Aorta (tissue), 5 donors: ENCODE results near the gene ELAVL4. TPM values are rescaled to one million over a fixed set of nuclear protein-coding genes. Genes with fewer than 3 reads are reported as not detected.

ENCODE experiments used
- ATAC-seq: fragments of 200-7000 bp; cut with Tn5 transposase; one replicate; pipeline ENCODE4 v1.9.1; 2022; ENCODE audit warnings: moderate library complexity; ENCODE audit not compliant: low FRiP score
- DNase-seq, 2 donors: peaks; one replicate each; pipeline ENCODE4 v3.0.0-alpha.2; 2020
- H3K27ac ChIP-seq, 2 donors: one replicate each; pipeline ENCODE4 v1.5.1; 2013; ENCODE audit warnings: low read length in 2 of 2, mild to moderate bottlenecking in 2 of 2, moderate library complexity in 2 of 2, control low read depth in 1 of 2, inconsistent platforms in 1 of 2, low read depth in 1 of 2
- H3K27me3 ChIP-seq, 2 donors: one replicate each; pipeline ENCODE4 v1.6.1; 2013; ENCODE audit warnings: control low read depth in 1 of 2, low read length in 1 of 2, mild to moderate bottlenecking in 1 of 2, moderate library complexity in 1 of 2; ENCODE audit not compliant: insufficient read depth in 2 of 2, control insufficient read depth in 1 of 2
- H3K36me3 ChIP-seq, 2 donors: one replicate each; pipeline ENCODE4 v1.6.1; 2013; ENCODE audit warnings: control low read depth in 1 of 2, low read length in 1 of 2, mild to moderate bottlenecking in 1 of 2; ENCODE audit not compliant: insufficient read depth in 2 of 2, control insufficient read depth in 1 of 2
- H3K4me1 ChIP-seq, 2 donors: one replicate each; pipeline ENCODE4 v1.6.1; 2013; ENCODE audit warnings: low read length in 2 of 2, control low read depth in 1 of 2, mild to moderate bottlenecking in 1 of 2, moderate library complexity in 1 of 2; ENCODE audit not compliant: insufficient read depth in 2 of 2, control insufficient read depth in 1 of 2
- H3K4me3 ChIP-seq, 2 donors: one replicate each; pipeline ENCODE4 v1.5.1; 2013; ENCODE audit warnings: low read length in 2 of 2, control low read depth in 1 of 2, mild to moderate bottlenecking in 1 of 2
- H3K9me3 ChIP-seq: one replicate; pipeline ENCODE4 v1.6.1; 2013; ENCODE audit warnings: mild to moderate bottlenecking, low read length; ENCODE audit not compliant: control insufficient read depth
- WGBS, 2 donors: extraction: QIAGEN DNeasy Blood & Tissue Kit; methylation state at CpG; one replicate each; pipeline ENCODE4 v1.1.7; 2013; 5-methylcytosine and 5-hydroxymethylcytosine counted together
- intact Hi-C, 2 donors: fragments of 100-400 bp; cut with DNase I; formaldehyde crosslinking; loops; one replicate each; pipeline versions ENCODE4 v1.14.2 to v1.15.0; 2022
- polyA plus RNA-seq, 2 donors: library from polyadenylated mRNA; stranded (reverse); fragments of 200-250 nt; gene quantifications; one replicate each; pipeline ENCODE4 v1.2.3, GENCODE V29; 2013
- total RNA-seq, 2 donors: library from RNA; stranded (reverse); fragmentation: NEBNext Ultra II Directional; extraction: Animal tissue kit (Norgen Biotek cat#: 25700); gene quantifications; one replicate each; pipeline ENCODE4 v1.2.1, GENCODE V29; 2021
- donor health status: healthy with polysubstance abuse.
- donor health status: Bipolar disorder and iron deficiency.
- donor health status: DM: no; HTN: no; CAD: no.
- donor health status: DM: no; HTN: no; CAD: no.
- donor health status: DM: yes; HTN: yes; CAD: no.

ELAVL4 gene
- total and polyA plus RNA-seq, 4 donors = 0.10 to 0.75 (median 0.39) TPM; not detected in 1

GRCh38 chr1:50110151-50110550 is 1.4 kb downstream of the ELAVL4 start:
- DNase-seq (no peak), ATAC-seq (no peak)
- intact Hi-C loops = no loop called here
- no peaks in the 10 kb centered on the region for H3K36me3 ChIP-seq
- H3K27me3 ChIP-seq = peaks cover 0 to 7% of the 10 kb centered on the region in 2 donors
- no peak overlapping the region for H3K27ac ChIP-seq
- H3K4me1 ChIP-seq = no peaks in the 10 kb centered on the region
- peaks cover 2% of the 10 kb centered on the region for H3K9me3 ChIP-seq
- WGBS, 2 donors = 18 to 19% methylated on average over 9 of the region's 9 CpGs
- no peak overlapping the region for H3K4me3 ChIP-seq

- DNase-seq = no peak
- H3K27ac ChIP-seq = no peak overlapping the region
- H3K27me3 ChIP-seq = peaks cover 0 to 7% of the 10 kb centered on the region in 2 donors
- H3K4me1 ChIP-seq = no peaks in the 10 kb centered on the region
- H3K9me3 ChIP-seq = peaks cover 2% of the 10 kb centered on the region
- 3 to 4% methylated on average over 7 of the region's 7 CpGs for WGBS, 2 donors
- intact Hi-C loops = no loop called here
- no peak overlapping the region for H3K4me3 ChIP-seq
- no peak for ATAC-seq
- H3K36me3 ChIP-seq = no peaks in the 10 kb centered on the region
These were observed 1.9 kb downstream of the ELAVL4 start for GRCh38 chr1:50110656-50111055.

GRCh38 chr1:50111503-50111902 is 2.8 kb downstream of the ELAVL4 start:
- WGBS, 2 donors = 63 to 65% methylated on average over 3 of the region's 3 CpGs
- no peaks in the 10 kb centered on the region for H3K4me1 ChIP-seq
- intact Hi-C loops = no loop called here
- H3K27me3 ChIP-seq = peaks cover 0 to 7% of the 10 kb centered on the region in 2 donors
- H3K27ac ChIP-seq = no peak overlapping the region
- H3K36me3 ChIP-seq = no peaks in the 10 kb centered on the region
- no peak for ATAC-seq
- H3K4me3 ChIP-seq = no peak overlapping the region
- H3K9me3 ChIP-seq = peaks cover 2% of the 10 kb centered on the region
- DNase-seq = no peak

DNA sequence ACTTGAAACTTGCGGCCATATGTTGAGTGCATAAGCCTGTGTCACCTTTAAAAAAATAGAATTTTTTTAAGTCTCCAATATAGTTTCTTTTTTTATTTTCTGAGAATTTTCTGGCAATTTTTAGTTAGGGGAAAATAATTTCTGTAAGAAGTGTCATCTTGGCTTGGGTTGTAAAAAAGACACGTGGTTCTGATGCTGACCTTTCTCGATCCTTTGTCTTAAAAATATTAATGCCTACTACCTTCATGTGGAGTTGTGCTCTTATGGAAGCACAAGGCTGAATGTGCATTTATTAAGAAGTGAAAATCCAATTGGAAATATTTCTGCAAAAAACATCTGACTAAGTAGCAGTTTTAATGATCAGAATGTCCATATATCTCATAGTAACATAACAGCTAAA is 3.5 kb downstream of the ELAVL4 start:
- WGBS, 2 donors = 84 to 86% methylated on average over 3 of the region's 3 CpGs
- Histone ChIP-seq H3K27me3 (peaks cover 0 to 7% of the 10 kb centered on the region in 2 donors), H3K9me3 (peaks cover 2% of the 10 kb centered on the region)

DNA sequence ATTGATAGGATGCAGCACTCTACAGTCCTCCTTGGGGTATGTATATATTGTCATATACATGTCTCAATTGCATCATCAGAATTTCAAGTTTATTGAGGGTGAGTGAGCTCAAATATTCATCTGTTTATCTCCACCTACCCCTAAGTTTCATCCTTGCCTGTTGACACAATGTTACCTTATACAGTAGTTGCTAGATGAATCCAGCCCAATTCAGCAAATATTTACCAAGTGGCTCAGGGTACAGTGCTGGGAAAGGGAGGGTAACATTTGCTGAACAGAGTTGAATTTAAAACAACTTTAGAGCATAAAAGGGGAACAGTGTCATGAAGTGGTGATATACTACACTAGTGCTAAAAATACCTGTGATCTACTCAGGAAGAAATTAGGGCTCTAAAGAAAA is 14.4 kb downstream of the ELAVL4 start:
- no peaks in the 10 kb centered on the region for H3K36me3 ChIP-seq
- peaks cover 2% of the 10 kb centered on the region for H3K9me3 ChIP-seq
- H3K4me3 ChIP-seq = no peak overlapping the region
- no peak overlapping the region for H3K27ac ChIP-seq
- no peak for DNase-seq
- intact Hi-C loops = no loop called here
- peaks cover 0 to 1% of the 10 kb centered on the region in 2 donors for H3K27me3 ChIP-seq
- no peak for ATAC-seq
- no peaks in the 10 kb centered on the region for H3K4me1 ChIP-seq

More for the DNA sequence above, 3.5 kb downstream of the ELAVL4 start:
- H3K36me3 ChIP-seq = no peaks in the 10 kb centered on the region
- no peak overlapping the region for H3K27ac ChIP-seq
- ATAC-seq = no peak
- DNase-seq = no peak
- intact Hi-C loops = no loop called here
- no peak overlapping the region for H3K4me3 ChIP-seq
- no peaks in the 10 kb centered on the region for H3K4me1 ChIP-seq

DNA sequence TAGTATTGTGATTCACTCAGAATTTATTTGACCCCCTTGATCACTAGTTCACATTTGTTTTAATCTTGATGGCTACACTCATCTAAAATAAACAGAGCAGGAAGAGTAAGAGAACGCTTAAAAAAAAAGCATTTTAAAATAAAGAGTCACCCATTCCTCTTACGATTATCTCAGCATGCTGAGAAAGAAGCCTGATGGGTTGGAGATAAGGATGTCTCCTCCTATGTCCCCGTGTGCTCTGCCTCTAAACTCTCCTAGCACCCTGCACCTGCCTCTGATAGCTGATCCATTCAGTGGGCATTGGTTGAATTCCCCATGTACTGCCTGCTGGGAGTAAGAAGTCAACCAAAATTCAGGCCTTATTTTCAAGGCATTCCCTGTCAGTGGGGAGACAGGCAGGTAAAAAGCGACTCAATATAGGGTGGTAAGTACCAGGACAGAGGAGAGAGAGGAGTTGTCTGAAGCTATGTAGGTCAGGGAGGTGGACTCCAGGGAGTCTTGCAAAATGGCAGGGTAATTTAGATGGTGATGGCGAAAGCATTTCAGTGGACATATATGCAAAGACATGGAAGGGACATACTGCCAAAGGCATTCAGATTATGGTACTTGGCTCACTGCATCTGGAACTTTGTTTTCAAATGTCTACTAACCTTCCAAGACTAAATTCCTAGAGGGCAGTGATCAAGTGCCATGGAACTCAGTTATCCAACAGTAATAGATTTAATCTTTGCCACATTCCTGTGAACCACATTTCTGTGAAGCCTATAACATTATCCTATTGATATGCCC is 18.4 kb downstream of the ELAVL4 start:
- 43 to 48% methylated on average over 5 of the region's 5 CpGs for WGBS, 2 donors
- intact Hi-C loops = no loop called here

DNA sequence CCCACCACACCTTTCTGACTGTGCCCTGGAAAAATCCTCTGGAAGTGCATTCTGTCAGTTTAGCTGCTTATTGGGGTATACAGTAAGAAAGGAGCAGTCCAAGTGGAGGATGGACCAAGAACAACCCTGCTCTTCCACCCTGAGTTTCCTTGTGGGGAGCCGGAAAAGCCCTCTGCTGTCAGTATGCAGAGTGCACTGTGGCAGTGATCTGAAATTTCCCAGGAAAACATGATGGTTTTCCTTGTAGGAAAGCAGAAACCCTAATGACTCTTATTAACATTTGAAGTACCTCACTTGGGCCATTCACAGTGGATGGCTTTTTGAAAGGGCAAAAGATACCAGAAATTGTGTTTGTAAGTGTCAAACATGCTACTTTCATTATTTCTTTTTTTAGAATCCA is 20.5 kb downstream of the ELAVL4 start:
- Histone ChIP-seq H3K4me1 (no peaks in the 10 kb centered on the region), H3K27ac (no peak overlapping the region), H3K27me3 (no peaks in the 10 kb centered on the region), H3K36me3 (no peaks in the 10 kb centered on the region), H3K4me3 (no peak overlapping the region), H3K9me3 (peaks cover 2% of the 10 kb centered on the region)
- WGBS, 2 donors = 40 to 50% methylated on average over 1 of the region's 1 CpG
- no peak for ATAC-seq
- intact Hi-C loops = no loop called here
- DNase-seq = no peak

More for the DNA sequence above, 18.4 kb downstream of the ELAVL4 start:
- DNase-seq = no peak
- Histone ChIP-seq H3K4me3 (no peak overlapping the region), H3K27me3 (no peaks in the 10 kb centered on the region), H3K27ac (no peak overlapping the region), H3K4me1 (no peaks in the 10 kb centered on the region), H3K9me3 (peaks cover 2% of the 10 kb centered on the region), H3K36me3 (no peaks in the 10 kb centered on the region)
- no peak for ATAC-seq

DNA sequence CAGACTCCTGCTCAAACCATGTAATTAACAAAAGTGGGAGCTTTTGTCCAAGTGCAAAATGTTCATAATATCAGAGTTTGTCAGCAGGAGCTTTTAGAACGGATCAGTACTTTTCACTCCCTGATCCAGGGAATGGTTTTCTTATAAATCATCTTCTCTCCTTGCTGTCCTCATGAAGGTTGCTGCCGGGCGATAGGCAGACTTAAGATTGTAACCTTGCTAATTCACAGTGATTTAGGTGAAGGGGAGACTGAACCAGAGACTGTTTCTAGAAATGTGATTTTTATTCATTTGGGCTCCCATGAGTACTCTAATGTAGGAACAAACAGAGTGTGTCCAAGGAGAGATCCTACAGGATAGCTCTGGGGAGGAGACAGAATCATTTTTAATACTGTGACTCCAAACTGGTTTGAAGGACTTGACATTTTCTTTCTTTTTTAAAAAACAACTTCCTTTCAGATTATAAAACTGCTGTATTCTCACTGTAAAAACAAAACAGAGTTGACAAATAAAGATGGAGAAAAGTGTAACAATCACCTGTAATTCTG is 23.7 kb downstream of the ELAVL4 start:
- ATAC-seq = no peak
- Histone ChIP-seq H3K27ac (no peak overlapping the region), H3K36me3 (no peaks in the 10 kb centered on the region), H3K4me1 (no peaks in the 10 kb centered on the region), H3K9me3 (no peaks in the 10 kb centered on the region), H3K4me3 (no peak overlapping the region), H3K27me3 (no peaks in the 10 kb centered on the region)
- 47 to 67% methylated on average over 3 of the region's 3 CpGs for WGBS, 2 donors
- DNase-seq = no peak
- intact Hi-C loops = no loop called here

GRCh38 chr1:50135716-50136115 is 27.0 kb downstream of the ELAVL4 start:
- no peak overlapping the region for H3K4me3 ChIP-seq
- WGBS, 2 donors = 54 to 63% methylated on average over 2 of the region's 2 CpGs
- no peaks in the 10 kb centered on the region for H3K9me3 ChIP-seq
- no peak overlapping the region for H3K27ac ChIP-seq
- no peaks in the 10 kb centered on the region for H3K36me3 ChIP-seq
- ATAC-seq (no peak), DNase-seq (no peak)
- no peaks in the 10 kb centered on the region for H3K4me1 ChIP-seq
- intact Hi-C loops = no loop called here
- no peaks in the 10 kb centered on the region for H3K27me3 ChIP-seq
